H1 (cell line): ENCODE measurements around the gene COG7. TPM values are rescaled to one million over a fixed set of nuclear protein-coding genes. Genes with fewer than 3 reads are reported as not detected.

Source experiments
- CTCF ChIA-PET: fragments of 300-600 bp; sonication (Branson Sonifier 250); formaldehyde crosslinking; loops from one replicate; lab custom pipeline; 2021; ENCODE audit not compliant: partially characterized antibody; lab: Charles Lee
- POLR2A ChIA-PET: fragments of 300-600 bp; sonication (Branson Sonifier 250); formaldehyde crosslinking; loops from one replicate; lab custom pipeline; 2021; ENCODE audit warnings: inconsistent platforms; ENCODE audit not compliant: partially characterized antibody; lab: Charles Lee
- DNase-seq, 2 experiments: peaks; one replicate each; pipeline versions ENCODE4 v3.0.0 to v3.0.0-alpha.2; 2010 to 2022; ENCODE audit warnings: low spot score in 2 of 2, low read depth in 1 of 2, mixed read lengths in 1 of 2
- FAIRE-seq: peaks from 2 replicates; lab custom pipeline; 2011; peaks lifted over from hg19 to GRCh38; lab: Jason Lieb, UNC
- H2AFZ ChIP-seq: 2 replicates; pipeline ENCODE4 v1.8.1; 2012; ENCODE audit warnings: low read length, inconsistent platforms
- H2AK5ac ChIP-seq: 2 replicates; pipeline ENCODE4 v1.6.1; 2013; ENCODE audit warnings: low read depth, low read length
- H2BK120ac ChIP-seq: replicated peaks from 2 replicates; pipeline ENCODE3; 2013; ENCODE audit warnings: low read depth, low read length, inconsistent platforms
- H2BK12ac ChIP-seq: 2 replicates; pipeline ENCODE4 v1.6.1; 2013; ENCODE audit warnings: low read depth, low read length
- H2BK15ac ChIP-seq: 2 replicates; pipeline ENCODE4 v1.6.1; 2013; ENCODE audit warnings: low read length
- H2BK20ac ChIP-seq: 2 replicates; pipeline ENCODE4 v1.6.1; 2013; ENCODE audit warnings: low read length
- H2BK5ac ChIP-seq: 2 replicates; pipeline ENCODE4 v1.6.1; 2013; ENCODE audit warnings: low read depth, low read length
- H3K14ac ChIP-seq: 2 replicates; pipeline ENCODE4 v1.6.1; 2013; ENCODE audit warnings: inconsistent platforms; ENCODE audit not compliant: insufficient read length
- H3K18ac ChIP-seq: 2 replicates; pipeline ENCODE4 v1.6.1; 2013; ENCODE audit warnings: low read length; ENCODE audit errors: extremely low read depth
- H3K23ac ChIP-seq: 2 replicates; pipeline ENCODE4 v1.6.1; 2013; ENCODE audit warnings: inconsistent platforms; ENCODE audit not compliant: insufficient read length
- H3K23me2 ChIP-seq: 2 replicates; pipeline ENCODE4 v1.6.1; 2013; ENCODE audit warnings: low read depth, low read length
- H3K27ac ChIP-seq: 2 replicates; pipeline ENCODE4 v1.6.1; 2011; ENCODE audit warnings: low read depth, low read length, inconsistent platforms
- H3K27me3 ChIP-seq, 4 experiments: replicated peaks in 1 of 4; 1 replicate in 1 of 4; 2 replicates in 3 of 4; pipeline versions ENCODE4 v1.6.1 to v1.8.1; 2011 to 2013; ENCODE audit warnings: low read length in 3 of 4, mild to moderate bottlenecking in 3 of 4, inconsistent platforms in 2 of 4, mixed read lengths in 2 of 4, moderate library complexity in 1 of 4; ENCODE audit not compliant: control insufficient read depth in 3 of 4, insufficient read depth in 3 of 4; ENCODE audit errors: extremely low read depth in 1 of 4
- H3K36me3 ChIP-seq, 4 experiments: 2 replicates each; pipeline versions ENCODE4 v1.6.1 to v1.8.1; 2011 to 2013; ENCODE audit warnings: mild to moderate bottlenecking in 4 of 4, low read length in 3 of 4, moderate library complexity in 2 of 4, control low read depth in 1 of 4, inconsistent platforms in 1 of 4; ENCODE audit not compliant: insufficient read depth in 4 of 4, control insufficient read depth in 2 of 4
- H3K4ac ChIP-seq: replicated peaks from 2 replicates; pipeline ENCODE3; 2013; ENCODE audit warnings: low read length, low read depth, mixed read lengths, inconsistent platforms; ENCODE audit not compliant: insufficient read length
- H3K4me1 ChIP-seq, 4 experiments: replicated peaks in 1 of 4; 1 replicate in 1 of 4; 2 replicates in 3 of 4; pipeline versions ENCODE4 v1.6.1 to v1.8.1; 2011 to 2013; ENCODE audit warnings: low read length in 3 of 4, inconsistent platforms in 2 of 4, mixed read lengths in 1 of 4; ENCODE audit not compliant: insufficient read depth in 4 of 4, control insufficient read depth in 3 of 4
- H3K4me2 ChIP-seq, 2 experiments: 2 replicates each; pipeline versions ENCODE4 v1.6.1 to v1.8.1; 2011 to 2013; ENCODE audit warnings: low read depth in 2 of 2, low read length in 2 of 2, control low read depth in 1 of 2, inconsistent platforms in 1 of 2, mild to moderate bottlenecking in 1 of 2; ENCODE audit not compliant: insufficient read depth in 1 of 2
- H3K4me3 ChIP-seq, 4 experiments: fragments of 200-600, 300-600 bp in 1 of 4; sonication (generic), shearing (Covaris generic), sonication (Bioruptor Twin) in 1 of 4; 2 replicates each; pipeline versions ENCODE4 v1.5.1 to v1.8.1; 2011 to 2016; ENCODE audit warnings: low read length in 4 of 4, low read depth in 3 of 4, control low read depth in 2 of 4, inconsistent platforms in 2 of 4, mild to moderate bottlenecking in 2 of 4, mixed read lengths in 1 of 4, moderate library complexity in 1 of 4; ENCODE audit not compliant: insufficient read depth in 2 of 4; ENCODE audit errors: extremely low read depth in 1 of 4
- H3K56ac ChIP-seq: replicated peaks from 2 replicates; pipeline ENCODE3; 2013; ENCODE audit warnings: low read depth, mild to moderate bottlenecking, mixed read lengths, low read length, inconsistent platforms; ENCODE audit not compliant: insufficient read length
- H3K79me1 ChIP-seq: 2 replicates; pipeline ENCODE4 v1.6.1; 2013; ENCODE audit warnings: low read depth, low read length, control low read depth
- H3K79me2 ChIP-seq, 2 experiments: 2 replicates each; pipeline versions ENCODE4 v1.6.1 to v1.8.1; 2012 to 2013; ENCODE audit warnings: low read length in 2 of 2, mild to moderate bottlenecking in 2 of 2, inconsistent platforms in 1 of 2; ENCODE audit not compliant: insufficient read depth in 2 of 2, control insufficient read depth in 1 of 2
- H3K9ac ChIP-seq, 4 experiments: replicated peaks in 1 of 4; 1 replicate in 1 of 4; 2 replicates in 3 of 4; pipeline versions ENCODE4 v1.6.1 to v1.8.1; 2011 to 2013; ENCODE audit warnings: low read depth in 3 of 4, low read length in 3 of 4, control low read depth in 2 of 4, mild to moderate bottlenecking in 2 of 4, moderate library complexity in 2 of 4, inconsistent platforms in 1 of 4; ENCODE audit errors: extremely low read depth in 1 of 4
- H3K9me3 ChIP-seq, 2 experiments: 2 replicates each; pipeline versions ENCODE4 v1.6.1 to v1.8.1; 2012 to 2013; ENCODE audit warnings: mild to moderate bottlenecking in 2 of 2, moderate library complexity in 2 of 2, control low read depth in 1 of 2, inconsistent platforms in 1 of 2, low read depth in 1 of 2, low read length in 1 of 2, mixed read lengths in 1 of 2; ENCODE audit not compliant: insufficient read depth in 2 of 2
- H4K20me1 ChIP-seq, 2 experiments: replicated peaks in 1 of 2; 2 replicates each; pipeline versions ENCODE3 to v1.8.1; 2011 to 2013; ENCODE audit warnings: inconsistent platforms in 2 of 2, low read length in 2 of 2, mild to moderate bottlenecking in 1 of 2; ENCODE audit not compliant: insufficient read depth in 2 of 2, control insufficient read depth in 1 of 2
- H4K5ac ChIP-seq: 2 replicates; pipeline ENCODE4 v1.6.1; 2013; ENCODE audit warnings: low read length, low read depth, mixed read lengths, inconsistent platforms; ENCODE audit not compliant: insufficient read length
- H4K8ac ChIP-seq: 2 replicates; pipeline ENCODE4 v1.8.0; 2013; ENCODE audit warnings: mild to moderate bottlenecking, moderate library complexity, low read length, inconsistent platforms; ENCODE audit not compliant: insufficient read depth; ENCODE audit errors: extremely low read depth
- H4K91ac ChIP-seq: replicated peaks from 2 replicates; pipeline ENCODE3; 2013; ENCODE audit warnings: low read length, mixed read lengths, inconsistent platforms; ENCODE audit not compliant: insufficient read length
- BCL11A ChIP-seq, 2 experiments: IDR thresholded peaks; one replicate each; pipeline ENCODE4 v1.6.1; 2011; ENCODE audit warnings: low read depth in 2 of 2, low read length in 2 of 2, mild to moderate bottlenecking in 2 of 2
- CBX5 ChIP-seq: fragments of 300-800, 300-1000 bp; sonication (generic); IDR thresholded peaks from 2 replicates; pipeline ENCODE4 v1.7.1; 2016; ENCODE audit warnings: antibody characterized with exemption, low read length, low read depth
- JUN ChIP-seq: IDR thresholded peaks from 2 replicates; pipeline ENCODE4 v1.6.1; 2011; ENCODE audit warnings: low read depth, mild to moderate bottlenecking, improper control_type of control experiment, low read length
- MAFK ChIP-seq: IDR thresholded peaks from 2 replicates; pipeline ENCODE4 v1.6.1; 2012; ENCODE audit warnings: low read depth, mild to moderate bottlenecking, improper control_type of control experiment, low read length
- NANOG ChIP-seq: IDR thresholded peaks from 2 replicates; pipeline ENCODE4 v1.6.1; 2011; ENCODE audit warnings: low read length, low read depth, mild to moderate bottlenecking, inconsistent platforms; ENCODE audit not compliant: insufficient read depth, poor library complexity, severe bottlenecking
- TAF7 ChIP-seq: optimal IDR thresholded peaks from 2 replicates; pipeline ENCODE3; 2011; ENCODE audit warnings: low read depth, mild to moderate bottlenecking, inconsistent platforms, low read length, moderate library complexity, borderline replicate concordance
- TBP ChIP-seq: IDR thresholded peaks from 2 replicates; pipeline ENCODE4 v1.6.1; 2011; ENCODE audit warnings: low read depth, low read length, improper control_type of control experiment
- ZNF274 ChIP-seq: IDR thresholded peaks from 2 replicates; pipeline ENCODE4 v1.7.0; 2012; ENCODE audit warnings: low read length, borderline replicate concordance; ENCODE audit errors: extremely low read depth
- WGBS, 2 experiments: shearing (Covaris generic) in 1 of 2; methylation state at CpG; one replicate each; pipeline versions ENCODE4 v1.1.6 to v1.1.7; 2013 to 2015; ENCODE audit warnings: low lambda C conversion rate in 2 of 2, mixed read lengths in 2 of 2, inconsistent platforms in 1 of 2, low coverage in 1 of 2, missing lambda C conversion rate in 1 of 2; ENCODE audit not compliant: insufficient replicate concordance in 2 of 2, insufficient coverage in 1 of 2, insufficient read length in 1 of 2; ENCODE audit errors: extremely low coverage in 1 of 2, missing lambda C conversion rate in 1 of 2; 5-methylcytosine and 5-hydroxymethylcytosine counted together
- polyA plus RNA-seq, 7 experiments: library from polyadenylated mRNA; depleted of rRNA in 3 of 7; stranded (reverse) in 5 of 7; unstranded in 2 of 7; fragments of >200 nt in 5 of 7; fragments of 200-250 nt in 2 of 7; gene quantifications; 1 replicate in 5 of 7; 2 replicates in 1 of 7; 4 replicates in 1 of 7; pipeline versions ENCODE4 v1.2.1 to v1.2.3, GENCODE V29; 2011 to 2013; ENCODE audit warnings: missing spikeins in 2 of 7, mixed read lengths in 2 of 7
- total RNA-seq: library from RNA; stranded (reverse); fragmentation: NEBNext Ultra II Directional; extraction: Animal tissue kit (Norgen Biotek cat#: 25700); gene quantifications from 2 replicates; pipeline ENCODE4 v1.2.1, GENCODE V29; 2021

COG7 gene
- total and polyA plus RNA-seq, 2 of the 8 experiments (the other 6 are each of a cell fraction or from before 2014, with no cell fraction given) = 17.2 to 40.4 TPM

- 95% methylated on average over 10 of the region's 10 CpGs; no CpG with 5 or more reads in 1 of the 2 experiments for WGBS, 2 experiments
- TF ChIP-seq CBX5 (no peak), BCL11A (IDR thresholded peaks at IDR 0.05; ENCODE audit: low read depth in 2 of 2, low read length in 2 of 2) (no peak), TAF7 (no peak), MAFK (no peak), NANOG (no peak), JUN (no peak), TBP (no peak), ZNF274 (no peak)
- Histone ChIP-seq H3K79me2 (no peaks in the 10 kb centered on the region), H3K23ac (no peak overlapping the region), H3K27ac (no peak overlapping the region), H3K9ac (no peak overlapping the region), H3K27me3 (no peaks in the 10 kb centered on the region), H3K14ac (no peak overlapping the region), H3K23me2 (no peaks in the 10 kb centered on the region), H4K8ac (no peak overlapping the region), H3K4me1 (peaks cover 0 to 2% (median 0%) of the 10 kb centered on the region in 4 experiments; a peak in 1 of 7 replicates), H2BK5ac (no peak overlapping the region), H2BK120ac (no peak overlapping the region), H2BK15ac (no peak overlapping the region), H4K5ac (no peak overlapping the region), H4K20me1 (peaks cover 0 to 1% of the 10 kb centered on the region in 2 experiments), H3K18ac (no peak overlapping the region), H3K4me2 (no peak overlapping the region), H3K9me3 (no peaks in the 10 kb centered on the region), H2AK5ac (no peak overlapping the region), H2AFZ (no peak overlapping the region), H2BK12ac (no peak overlapping the region), H3K79me1 (no peaks in the 10 kb centered on the region), H4K91ac (no peak overlapping the region), H3K56ac (no peak overlapping the region), H3K4ac (no peak overlapping the region), H2BK20ac (no peak overlapping the region), H3K36me3 (no peaks in the 10 kb centered on the region), H3K4me3 (no peak overlapping the region)
- CTCF ChIA-PET = interaction anchor here (1.0 to 2.0 kb wide), 4 partner anchors 12 to 68 kb away, joined by 3 to 7 read pairs (median 4); no protein-coding TSS in a partner anchor
- POLR2A ChIA-PET = no interaction called here
- DNase-seq = no peak
- FAIRE-seq = no peak
Observed at GRCh38 chr16:23367564-23367963, 85.4 kb downstream of the COG7 start.
